CD4-positive, alpha-beta T cell treated with Interleukin-17A for 1 hour (primary cell): ENCODE data around the gene RIT2.

ENCODE experiments used
- DNase-seq: peaks from one replicate; pipeline ENCODE4 v3.0.0-alpha.2; 2020

The RIT2 gene

DNA sequence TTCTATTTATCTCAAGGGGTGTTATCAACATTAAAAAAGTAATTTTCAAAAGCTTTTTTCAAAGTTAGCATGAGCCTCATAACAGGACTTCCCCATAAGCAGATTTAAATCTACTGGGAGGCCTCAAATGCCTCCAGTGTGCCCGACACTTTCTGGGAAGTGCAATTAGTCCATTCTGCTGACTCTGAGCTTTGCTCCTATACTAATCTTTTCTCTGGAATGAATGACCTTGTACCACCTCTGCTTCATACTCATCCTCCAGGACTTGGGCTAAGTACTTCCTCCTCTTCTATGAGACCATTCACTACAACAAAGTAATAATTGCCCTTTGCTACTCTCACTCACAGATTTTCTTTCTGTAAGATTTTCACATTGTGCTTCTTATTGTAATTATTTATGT is 111.1 kb downstream of the RIT2 start:
- no peak for DNase-seq

DNA sequence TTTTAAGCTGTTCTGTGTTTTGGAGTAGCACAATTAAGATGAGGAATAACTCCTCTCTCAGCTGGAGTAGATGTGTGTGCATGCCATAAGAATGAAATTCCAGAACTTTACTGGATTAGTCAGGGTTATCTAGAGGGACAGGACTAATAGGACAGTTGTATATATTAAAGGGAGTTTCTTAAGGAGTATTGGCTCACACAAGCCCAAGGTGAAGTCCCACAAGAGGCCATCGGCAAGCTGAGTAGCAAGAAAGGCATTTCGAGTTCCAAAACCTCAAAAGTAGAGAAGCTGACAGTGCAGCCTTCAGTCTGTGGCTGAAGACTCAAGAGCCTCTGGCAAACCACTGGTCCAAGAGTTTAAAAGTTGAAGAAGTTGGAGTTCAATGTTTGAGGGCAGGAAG is 113.7 kb downstream of the RIT2 start:
- no peak for DNase-seq

DNA sequence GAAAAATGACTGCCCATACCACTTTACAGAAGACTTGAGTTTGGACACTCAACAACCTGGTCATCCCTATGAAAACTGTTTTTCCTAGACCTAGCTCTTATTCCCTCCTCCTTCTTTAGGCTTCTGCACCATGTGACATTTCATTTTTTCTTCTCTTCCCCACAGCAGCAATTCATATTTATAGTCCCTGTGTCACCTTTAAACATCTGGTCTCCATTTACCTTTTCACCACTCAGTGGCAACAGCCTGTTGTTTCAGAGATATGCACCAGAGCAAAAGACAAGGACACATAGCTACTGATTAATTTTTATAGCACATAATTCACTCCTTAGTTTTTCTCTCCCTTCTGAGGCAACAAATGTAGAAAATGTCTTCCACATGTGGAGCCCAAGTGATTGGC is 118.7 kb downstream of the RIT2 start:
- DNase-seq: no peak

DNA sequence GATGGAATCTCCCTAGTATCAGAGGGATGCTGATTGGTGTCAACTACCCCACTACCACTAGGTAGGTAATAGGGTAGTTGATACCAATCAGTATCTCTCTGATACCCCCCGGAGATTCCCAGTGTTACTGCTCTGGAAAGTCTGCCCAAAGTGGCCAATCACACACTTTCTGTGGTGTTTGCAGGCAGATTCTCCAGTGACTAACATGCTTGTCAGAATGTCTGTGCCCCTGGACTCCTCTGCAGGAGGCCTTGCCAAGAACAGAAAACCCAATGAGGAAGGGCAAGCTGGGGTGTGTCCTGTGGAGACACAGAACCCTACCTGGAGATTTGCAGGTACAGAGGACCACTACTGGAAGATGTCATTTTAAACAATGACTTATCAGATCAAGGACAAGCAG is 135.1 kb downstream of the RIT2 start:
- DNase-seq: no peak

GRCh38 chr18:42977982-42978637 is 137.4 kb downstream of the RIT2 start:
- no peak for DNase-seq

GRCh38 chr18:42976869-42977590 is 138.5 kb downstream of the RIT2 start:
- DNase-seq: no peak

- DNase-seq: no peak
These were observed 146.1 kb downstream of the RIT2 start for GRCh38 chr18:42969366-42969765.

DNA sequence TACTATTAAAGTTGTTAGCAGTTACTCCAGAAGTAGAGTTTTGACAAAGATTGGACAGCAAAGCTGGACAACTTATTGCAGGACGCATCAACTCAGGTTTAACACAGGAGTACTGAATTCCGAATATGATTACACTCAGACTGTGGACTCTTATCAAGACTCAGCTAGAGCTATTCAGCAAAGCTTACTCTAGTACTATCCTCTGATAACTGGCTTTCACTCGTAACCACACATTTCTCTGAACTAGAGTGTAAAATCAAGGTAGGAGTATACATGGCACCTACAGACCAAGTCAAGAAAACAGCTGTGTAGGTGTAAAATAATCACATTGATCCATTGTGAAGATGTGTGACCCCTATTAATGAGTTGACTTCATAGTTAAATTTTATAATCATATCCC is 154.2 kb downstream of the RIT2 start:
- no peak for DNase-seq

DNA sequence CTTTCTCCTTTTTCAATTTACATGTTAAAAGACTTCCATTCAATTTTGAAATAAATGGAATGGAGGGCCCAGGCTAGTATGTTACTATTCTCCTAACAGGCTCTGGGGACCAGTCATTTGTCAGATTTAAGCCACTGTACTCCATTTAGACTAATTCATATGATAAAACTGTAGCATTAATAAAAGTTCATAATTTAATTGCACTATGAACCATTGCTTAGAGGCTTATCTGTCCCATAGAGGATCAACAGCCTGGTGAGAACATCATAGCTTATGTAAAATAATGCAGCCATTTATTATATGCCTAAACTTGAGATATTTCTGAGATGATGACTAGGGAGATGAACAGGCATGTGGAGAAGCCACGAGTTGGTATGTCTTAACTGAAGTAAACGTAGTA is 156.0 kb downstream of the RIT2 start:
- DNase-seq: no peak

DNA sequence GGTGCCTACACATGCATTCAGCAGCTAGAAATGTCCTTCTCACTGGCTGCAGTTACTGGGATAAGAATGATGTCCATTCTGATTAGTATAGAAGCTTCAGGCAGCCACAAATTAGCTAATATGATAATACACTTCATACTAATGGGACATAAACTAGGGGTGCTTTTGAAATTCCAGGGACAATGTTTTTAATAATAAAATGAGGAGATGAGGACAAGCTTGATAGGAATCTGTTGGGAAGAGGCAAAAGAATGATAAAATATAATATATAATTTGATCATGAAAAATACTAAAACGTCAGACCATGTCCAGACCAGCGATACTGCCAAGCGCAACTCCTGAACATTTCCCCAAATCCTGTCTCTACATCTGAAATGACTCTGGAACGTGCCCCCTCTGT is 157.1 kb downstream of the RIT2 start:
- DNase-seq: no peak

- no peak for DNase-seq
These were observed 159.2 kb downstream of the RIT2 start for GRCh38 chr18:42956287-42956686.

GRCh38 chr18:42954887-42955286 is 160.6 kb downstream of the RIT2 start:
- no peak for DNase-seq

GRCh38 chr18:42953306-42953705 is 162.2 kb downstream of the RIT2 start:
- DNase-seq: no peak

DNA sequence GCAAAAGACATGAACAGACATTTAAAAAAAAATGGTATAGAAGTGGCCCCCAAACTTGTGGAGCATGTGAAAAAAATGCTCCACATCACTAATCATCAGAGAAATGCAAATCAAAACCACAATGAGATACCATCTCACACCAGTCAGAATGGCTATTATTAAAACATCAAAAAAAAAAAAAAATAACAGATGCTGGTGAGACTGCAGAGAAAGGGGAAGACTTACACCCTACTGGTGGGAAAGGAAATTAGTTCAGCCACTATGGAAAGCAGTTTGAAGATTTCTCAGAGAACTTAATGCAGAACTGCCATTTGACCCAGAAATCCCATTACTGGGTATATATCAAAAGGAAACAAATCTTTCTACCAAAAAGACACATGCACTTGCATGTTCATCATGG is 164.8 kb downstream of the RIT2 start:
- no peak for DNase-seq

DNA sequence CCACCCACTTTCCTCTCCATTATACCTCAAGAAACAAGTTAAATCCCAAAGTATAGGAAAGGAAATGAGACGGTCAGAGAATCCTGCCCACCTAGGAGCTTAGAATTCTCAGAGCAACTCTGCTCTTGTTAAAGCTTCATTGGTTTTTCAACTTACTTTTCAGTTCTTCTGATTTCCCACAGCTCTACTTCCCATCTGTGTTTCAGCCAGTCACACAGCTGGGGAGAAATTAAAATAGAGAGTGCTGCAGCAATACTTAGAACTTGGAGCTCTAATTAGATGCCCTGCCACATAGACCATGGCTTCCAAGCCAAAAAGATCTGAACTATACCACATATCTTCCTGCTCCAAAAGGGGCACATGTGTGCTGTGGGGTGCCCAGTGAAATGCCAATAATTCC is 166.7 kb downstream of the RIT2 start:
- no peak for DNase-seq

- DNase-seq: no peak
These were observed 173.6 kb downstream of the RIT2 start for GRCh38 chr18:42941860-42942259.

- no peak for DNase-seq
These were observed 174.5 kb downstream of the RIT2 start for GRCh38 chr18:42941021-42941420.

DNA sequence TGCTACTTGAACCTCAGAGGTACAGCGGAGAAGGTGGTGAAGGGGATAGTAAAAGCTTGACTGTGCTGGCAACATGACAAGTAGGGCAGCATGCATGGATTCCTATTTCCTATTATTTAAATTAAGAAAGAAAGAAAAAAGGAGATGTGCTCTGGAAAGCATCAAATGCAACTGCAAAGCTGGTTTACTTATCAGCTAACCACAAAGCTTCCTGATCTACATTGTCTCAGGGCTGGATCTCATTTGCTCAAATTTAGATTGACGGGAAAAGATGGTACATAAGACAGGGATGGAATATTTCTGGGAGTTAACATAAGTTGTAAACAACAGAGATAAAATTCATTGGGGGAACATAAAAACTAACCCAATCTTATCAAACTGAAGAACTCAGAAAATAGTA is 178.0 kb downstream of the RIT2 start:
- no peak for DNase-seq

- no peak for DNase-seq
These were observed 179.2 kb downstream of the RIT2 start for GRCh38 chr18:42936289-42936688.

DNA sequence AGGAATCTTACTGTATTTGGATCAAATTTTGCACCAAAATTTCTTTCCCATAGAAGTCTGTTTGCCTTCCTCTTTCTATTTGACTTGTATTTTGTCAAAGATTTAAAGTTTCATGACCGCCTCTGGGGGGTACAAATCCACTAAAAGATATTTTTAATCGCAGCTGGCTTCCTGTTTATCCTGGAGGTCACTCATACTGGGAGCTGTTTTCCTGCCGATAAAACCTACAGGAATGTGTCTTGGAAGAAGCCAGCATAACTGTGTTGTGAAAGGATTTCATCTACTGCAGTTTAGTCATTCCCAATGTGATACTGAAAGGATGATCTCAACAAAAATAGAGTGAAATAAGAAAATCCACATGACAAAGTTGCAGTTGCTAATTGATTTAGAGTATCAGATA is 184.0 kb downstream of the RIT2 start:
- DNase-seq: no peak

GRCh38 chr18:42929857-42930256 is 185.6 kb downstream of the RIT2 start:
- DNase-seq: no peak

- DNase-seq: no peak
These were observed 186.3 kb downstream of the RIT2 start for GRCh38 chr18:42929181-42929580.

GRCh38 chr18:42925036-42925435 is 190.4 kb downstream of the RIT2 start:
- DNase-seq: no peak

DNA sequence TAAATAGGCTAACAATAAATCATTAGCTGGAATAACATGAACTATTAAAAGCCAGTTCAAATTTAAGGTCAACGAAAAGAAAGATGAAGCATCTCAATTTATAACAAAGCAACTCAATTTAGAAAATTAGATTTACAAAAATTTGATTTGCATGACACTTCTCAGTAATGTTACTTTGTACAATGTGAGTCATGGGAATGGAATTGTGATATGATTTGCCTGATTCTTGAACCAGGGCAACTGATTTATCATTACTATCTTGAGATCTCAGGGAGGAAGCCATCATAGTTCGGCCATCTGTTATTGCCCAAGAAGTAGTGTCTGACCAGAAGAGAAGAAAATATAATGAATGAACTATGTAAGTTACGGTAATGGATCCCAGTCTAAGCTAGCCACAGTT is 193.1 kb downstream of the RIT2 start:
- no peak for DNase-seq

DNA sequence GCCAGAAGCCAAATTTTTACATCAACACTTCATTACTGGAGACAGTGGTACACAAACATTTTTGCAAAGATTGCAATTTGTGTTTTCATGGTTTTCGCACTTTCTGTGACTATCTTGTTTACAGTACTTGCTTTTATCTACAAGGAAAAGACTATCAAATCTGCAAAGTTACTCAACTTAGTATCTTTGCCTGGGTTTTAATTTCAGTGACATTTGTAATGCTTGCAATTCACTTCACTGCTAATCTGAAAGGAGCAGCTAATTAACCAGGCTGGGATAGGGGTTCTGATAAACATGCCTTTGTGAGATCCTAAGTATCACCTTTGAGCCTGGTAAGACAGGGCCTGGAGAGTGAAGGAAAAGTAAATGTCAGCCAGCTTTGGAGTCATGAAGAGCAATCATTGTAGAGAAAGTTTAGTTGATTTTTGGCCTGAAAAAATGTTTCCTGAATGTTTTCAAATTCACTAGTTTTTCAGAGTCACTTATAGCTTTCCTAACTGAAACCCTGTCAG is 194.2 kb downstream of the RIT2 start:
- DNase-seq: no peak
